Right cardiac atrium (tissue), 5 donors: Measurements from ENCODE around the gene PLCB3. TPM values are rescaled to one million over a fixed set of nuclear protein-coding genes. Genes with fewer than 3 reads are reported as not detected.
"Not testable (repeated sequence)": the region's sequence is repeated elsewhere in the genome, so short reads cannot be mapped to it uniquely, and the experiment has no call there.

Experiments used
- ATAC-seq, 2 donors: fragments of 200-7000 bp; cut with Tn5 transposase; one replicate each; pipeline versions ENCODE4 v1.8.0 to v1.9.1; 2020; ENCODE audit warnings: moderate library complexity in 2 of 2, mild to moderate bottlenecking in 1 of 2
- DNase-seq, 3 donors: peaks; one replicate each; pipeline ENCODE4 v3.0.0-alpha.2; 2020
- H3K27ac ChIP-seq: one replicate; pipeline ENCODE4 v1.5.1; 2013; ENCODE audit warnings: mild to moderate bottlenecking, low read length, control low read depth, moderate library complexity
- H3K27me3 ChIP-seq: one replicate; pipeline ENCODE4 v1.6.1; 2013; ENCODE audit not compliant: control insufficient read depth, insufficient read depth
- H3K4me1 ChIP-seq: one replicate; pipeline ENCODE4 v1.6.1; 2013; ENCODE audit warnings: low read length; ENCODE audit not compliant: control insufficient read depth, insufficient read depth
- H3K4me3 ChIP-seq: one replicate; pipeline ENCODE4 v1.5.1; 2013; ENCODE audit warnings: low read length, control low read depth
- H3K9me3 ChIP-seq: one replicate; pipeline ENCODE4 v1.6.1; 2013; ENCODE audit warnings: low read length; ENCODE audit not compliant: control insufficient read depth
- WGBS: extraction: QIAGEN DNeasy Blood & Tissue Kit; methylation state at CpG from one replicate; pipeline ENCODE4 v1.1.7; 2013; 5-methylcytosine and 5-hydroxymethylcytosine counted together
- intact Hi-C, 4 donors: fragments of 100-400 bp; cut with DNase I; formaldehyde crosslinking; loops; one replicate each; pipeline versions ENCODE4 v1.11.0 to v1.14.0; 2022 to 2023
- polyA plus RNA-seq: library from polyadenylated mRNA; stranded (reverse); fragments of 200-250 nt; gene quantifications from one replicate; pipeline ENCODE4 v1.2.3, GENCODE V29; 2013
- total RNA-seq, 4 donors: library from RNA; stranded (reverse); fragmentation: NEBNext Ultra II Directional; extraction: Animal tissue kit (Norgen Biotek cat#: 25700); gene quantifications; one replicate each; pipeline ENCODE4 v1.2.1, GENCODE V29; 2021
- donor health status: healthy with polysubstance abuse.
- donor health status: DM: no; HTN: yes; CAD: no.
- donor health status: DM: no; HTN: no; CAD: no.
- donor health status: DM: no; HTN: yes; CAD: no; lungs with severe emphysema.
- donor health status: DM: yes; HTN: yes; CAD: no.

The PLCB3 gene
- total and polyA plus RNA-seq, 5 donors: 7.9 to 14.2 (median 13.6) TPM

GRCh38 chr11:64314146-64314804, 62.9 kb downstream of the PLCB3 start:
- H3K9me3 ChIP-seq: no peaks in the 10 kb centered on the region
- H3K4me1 ChIP-seq: no peaks in the 10 kb centered on the region
- peak in 1 of 3 donors; percentile 38 for DNase-seq
- ATAC-seq: no peak
- H3K27me3 ChIP-seq: no peaks in the 10 kb centered on the region
- no peak overlapping the region for H3K4me3 ChIP-seq
- WGBS: 69% methylated on average over 19 of the region's 19 CpGs
- intact Hi-C loops: no loop called here
- peak overlapping the region; percentile 10 for H3K27ac ChIP-seq

GRCh38 chr11:64314805-64315561, 63.7 kb downstream of the PLCB3 start:
- ATAC-seq (no peak), DNase-seq (peak in 2 of 3 donors; percentile 60 to 68)
- intact Hi-C loops: no loop called here
- Histone ChIP-seq H3K27ac (no peak overlapping the region), H3K4me3 (no peak overlapping the region), H3K9me3 (no peaks in the 10 kb centered on the region), H3K4me1 (no peaks in the 10 kb centered on the region), H3K27me3 (no peaks in the 10 kb centered on the region)
- 88% methylated on average over 24 of the region's 24 CpGs for WGBS

GRCh38 chr11:64315667-64316526, 64.6 kb downstream of the PLCB3 start:
- ATAC-seq, H3K4me1 ChIP-seq, H3K9me3 ChIP-seq, DNase-seq, H3K27ac ChIP-seq, intact Hi-C loops, H3K4me3 ChIP-seq, H3K27me3 ChIP-seq: not testable (repeated sequence)
- WGBS: 71% methylated on average over 25 of the region's 25 CpGs

- intact Hi-C loops: no loop called here
- H3K4me1 ChIP-seq: no peaks in the 10 kb centered on the region
- no peaks in the 10 kb centered on the region for H3K27me3 ChIP-seq
- WGBS: 8% methylated on average over 32 of the region's 32 CpGs
- H3K9me3 ChIP-seq: no peaks in the 10 kb centered on the region
- peak overlapping the region; percentile 98 for H3K27ac ChIP-seq
- ATAC-seq: no peak
- peak overlapping the region; percentile 82 for H3K4me3 ChIP-seq
- DNase-seq: no peak
Measured at GRCh38 chr11:64316672-64317324, 65.5 kb downstream of the PLCB3 start.

- peak; percentile 96 to 97 (median 96) for DNase-seq
- intact Hi-C loops: no loop called here
- no peaks in the 10 kb centered on the region for H3K9me3 ChIP-seq
- peak within 1 kb of the TSS; percentile 98 for H3K27ac ChIP-seq
- H3K4me1 ChIP-seq: no peaks in the 10 kb centered on the region
- peak; percentile 85 to 86 for ATAC-seq
- under 1% methylated on average over 43 of the region's 43 CpGs for WGBS
- H3K27me3 ChIP-seq: no peaks in the 10 kb centered on the region
- H3K4me3 ChIP-seq: peak within 1 kb of the TSS; percentile 82
Measured at GRCh38 chr11:64317325-64317960, 66.1 kb downstream of the PLCB3 start, which contains the start of gene TRMT112. TSS of gene TRMT112 (minus strand) at chr11:64317559. CDS start at chr11:64317526, 33 bp downstream.

GRCh38 chr11:64317961-64318765, 66.8 kb downstream of the PLCB3 start, which contains the start of gene PRDX5:
TSS of gene PRDX5 (plus strand) at chr11:64318121. CDS start at chr11:64318216, 95 bp downstream.
- peak; percentile 92 for ATAC-seq
- DNase-seq: peak; percentile 98 to 99 (median 99)
- H3K27ac ChIP-seq: peak within 1 kb of the TSS; percentile 98
- H3K4me3 ChIP-seq: peak within 1 kb of the TSS; percentile 82
- intact Hi-C loops: no loop called here
- H3K9me3 ChIP-seq: no peaks in the 10 kb centered on the region
- no peaks in the 10 kb centered on the region for H3K4me1 ChIP-seq
- no peaks in the 10 kb centered on the region for H3K27me3 ChIP-seq
- under 1% methylated on average over 61 of the region's 61 CpGs for WGBS

Other genes starting within 250 kb of the PLCB3 start
- 1 to 10 TPM in 3 of 4 donors, under 1 TPM in 1; 0.92 to 2.0 (median 1.6) TPM for gene FLRT1, start 215.6 kb upstream of the PLCB3 start, total RNA-seq
- gene FLRT1, start 215.6 kb upstream of the PLCB3 start, polyA plus RNA-seq: 1.5 TPM
- gene MACROD1, start 85.4 kb upstream of the PLCB3 start, total RNA-seq: 10 to 100 TPM; 40.4 to 62.2 (median 52.6) TPM
- gene MACROD1, start 85.4 kb upstream of the PLCB3 start, polyA plus RNA-seq: 63.8 TPM
- 100 to 1,000 TPM in 2 of 4 donors, 10 to 100 TPM in 2; 93.0 to 170 (median 122) TPM for gene STIP1, start 65.4 kb upstream of the PLCB3 start, total RNA-seq
- 99.7 TPM for gene STIP1, start 65.4 kb upstream of the PLCB3 start, polyA plus RNA-seq
- 10 to 100 TPM in 3 of 4 donors, 1 to 10 TPM in 1; 5.9 to 17.5 (median 12.3) TPM for gene FERMT3, start 44.8 kb upstream of the PLCB3 start, total RNA-seq
- 5.2 TPM for gene FERMT3, start 44.8 kb upstream of the PLCB3 start, polyA plus RNA-seq
- gene TRPT1, start 25.3 kb upstream of the PLCB3 start, total RNA-seq: 10 to 100 TPM; 55.3 to 78.1 (median 67.4) TPM
- gene TRPT1, start 25.3 kb upstream of the PLCB3 start, polyA plus RNA-seq: 95.4 TPM
- 10 to 100 TPM; 71.7 to 82.1 (median 78.1) TPM for gene NUDT22, start 25.3 kb upstream of the PLCB3 start, total RNA-seq
- 65.7 TPM for gene NUDT22, start 25.3 kb upstream of the PLCB3 start, polyA plus RNA-seq
- gene DNAJC4, start 21.0 kb upstream of the PLCB3 start, total RNA-seq: 10 to 100 TPM; 46.3 to 61.0 (median 49.5) TPM
- gene DNAJC4, start 21.0 kb upstream of the PLCB3 start, polyA plus RNA-seq: 95.7 TPM
- gene VEGFB, start 16.9 kb upstream of the PLCB3 start, total RNA-seq: 100 to 1,000 TPM; 290 to 377 (median 344) TPM
- 340 TPM for gene VEGFB, start 16.9 kb upstream of the PLCB3 start, polyA plus RNA-seq
- 10 to 100 TPM; 33.5 to 70.3 (median 64.4) TPM for gene FKBP2, start 10.4 kb upstream of the PLCB3 start, total RNA-seq
- 173 TPM for gene FKBP2, start 10.4 kb upstream of the PLCB3 start, polyA plus RNA-seq
- 100 to 1,000 TPM in 2 of 4 donors, 10 to 100 TPM in 2; 75.3 to 146 (median 105) TPM for gene PPP1R14B, start 4.6 kb upstream of the PLCB3 start, total RNA-seq
- gene PPP1R14B, start 4.6 kb upstream of the PLCB3 start, polyA plus RNA-seq: 99.9 TPM
- 100 to 1,000 TPM in 3 of 4 donors, 10 to 100 TPM in 1; 87.5 to 135 (median 111) TPM for gene BAD, start 33.1 kb downstream of the PLCB3 start, total RNA-seq
- 164 TPM for gene BAD, start 33.1 kb downstream of the PLCB3 start, polyA plus RNA-seq
- gene GPR137, start 34.3 kb downstream of the PLCB3 start, total RNA-seq: 10 to 100 TPM; 31.3 to 41.7 (median 38.5) TPM
- 35.2 TPM for gene GPR137, start 34.3 kb downstream of the PLCB3 start, polyA plus RNA-seq
- not detected for gene KCNK4, start 39.8 kb downstream of the PLCB3 start, total RNA-seq
- 0.05 TPM for gene KCNK4, start 39.8 kb downstream of the PLCB3 start, polyA plus RNA-seq
- gene CATSPERZ, start 48.8 kb downstream of the PLCB3 start, total RNA-seq: not detected
- gene CATSPERZ, start 48.8 kb downstream of the PLCB3 start, polyA plus RNA-seq: 0.14 TPM
- 100 to 1,000 TPM; 132 to 171 (median 141) TPM for gene ESRRA, start 54.0 kb downstream of the PLCB3 start, total RNA-seq
- gene ESRRA, start 54.0 kb downstream of the PLCB3 start, polyA plus RNA-seq: 199 TPM
- gene TRMT112, start 66.0 kb downstream of the PLCB3 start, total RNA-seq: 100 to 1,000 TPM in 3 of 4 donors, 10 to 100 TPM in 1; 91.7 to 103 (median 102) TPM
- gene TRMT112, start 66.0 kb downstream of the PLCB3 start, polyA plus RNA-seq: 144 TPM
- 100 to 1,000 TPM; 258 to 356 (median 315) TPM for gene PRDX5, start 66.6 kb downstream of the PLCB3 start, total RNA-seq
- gene PRDX5, start 66.6 kb downstream of the PLCB3 start, polyA plus RNA-seq: 683 TPM
- 10 to 100 TPM in 3 of 4 donors, 1 to 10 TPM in 1; 5.9 to 14.4 (median 11.6) TPM for gene CCDC88B, start 88.7 kb downstream of the PLCB3 start, total RNA-seq
- gene CCDC88B, start 88.7 kb downstream of the PLCB3 start, polyA plus RNA-seq: 25.1 TPM
- gene RPS6KA4, start 107.6 kb downstream of the PLCB3 start, total RNA-seq: 10 to 100 TPM; 17.0 to 17.6 (median 17.1) TPM
- 12.8 TPM for gene RPS6KA4, start 107.6 kb downstream of the PLCB3 start, polyA plus RNA-seq